Ammon's horn (tissue), 1 donor: ENCODE data around the gene GRK5.
"Not testable (repeated sequence)": the region's sequence is repeated elsewhere in the genome, so short reads cannot be mapped to it uniquely, and the experiment has no call there.

Experiments
- DNase-seq: peaks from one replicate; pipeline ENCODE4 v3.0.0-alpha.2; 2016; ENCODE audit warnings: low spot score

Gene GRK5

DNA sequence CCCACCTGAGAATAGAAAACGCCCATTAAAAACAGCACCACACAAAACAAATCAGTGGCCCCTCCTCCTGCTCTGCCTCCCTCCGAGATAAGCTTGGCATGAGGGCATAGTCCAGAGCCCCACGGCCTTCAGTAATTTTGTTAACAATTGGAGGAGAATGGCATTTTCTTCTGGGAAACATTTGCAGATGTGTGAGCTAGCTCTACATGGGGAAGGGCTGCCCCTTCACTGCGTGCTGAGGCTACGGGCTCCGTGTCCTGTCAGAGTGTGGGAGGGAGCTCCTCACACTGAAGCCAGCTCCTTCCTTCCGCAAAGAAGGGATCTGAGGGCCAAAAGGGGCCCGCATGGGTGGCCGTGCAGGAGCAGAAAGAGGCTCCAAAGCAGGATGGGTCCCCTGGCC, 15.2 kb downstream of the GRK5 start:
- DNase-seq: no peak

DNA sequence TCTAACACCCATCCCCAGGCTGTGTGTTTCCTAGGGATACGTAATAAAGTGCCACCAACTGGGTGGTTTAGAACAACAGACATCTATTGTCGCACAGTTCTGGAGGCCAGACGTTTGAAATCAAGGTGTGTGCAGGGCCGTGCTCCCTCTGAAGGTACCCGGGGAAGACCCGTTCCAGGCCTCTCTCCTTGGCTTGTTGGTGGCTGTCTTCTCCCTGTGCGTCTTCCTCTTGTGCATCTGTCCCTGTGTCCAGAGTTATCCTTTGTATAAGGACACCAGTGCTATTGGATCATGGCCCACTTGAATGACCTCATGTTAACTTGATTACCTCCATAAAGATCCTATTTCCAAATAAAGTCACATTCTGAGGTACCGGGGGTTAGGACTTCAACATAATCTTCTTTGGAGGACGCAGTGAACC, 15.6 kb downstream of the GRK5 start:
- DNase-seq: no peak

DNA sequence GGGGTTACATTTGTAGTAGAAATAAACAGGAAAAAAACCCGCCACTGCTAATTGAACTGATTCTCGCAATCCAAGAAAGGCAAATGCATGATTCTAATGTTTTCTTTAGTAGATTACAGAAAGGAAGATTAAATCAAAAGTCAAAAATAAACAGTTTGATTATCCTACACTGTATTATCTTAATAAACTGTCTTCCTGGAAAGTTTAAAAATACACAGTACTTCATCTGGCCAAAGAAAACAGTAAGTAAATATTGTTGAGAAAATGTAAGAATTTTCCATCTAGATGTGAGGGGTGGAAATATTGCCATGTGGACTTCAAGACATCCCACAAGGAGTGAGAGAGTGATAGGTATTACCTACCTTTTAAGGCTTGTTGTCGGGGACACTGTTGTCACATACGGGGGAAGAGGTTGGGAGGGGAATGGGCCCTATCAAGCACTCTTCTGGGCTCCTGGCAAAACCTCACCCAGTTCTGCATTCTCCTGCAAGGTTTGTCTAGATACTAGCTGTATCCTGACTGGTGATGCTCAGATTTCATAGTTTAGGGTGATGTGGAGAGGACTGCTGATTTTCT, 17.8 kb downstream of the GRK5 start:
- DNase-seq: no peak

DNA sequence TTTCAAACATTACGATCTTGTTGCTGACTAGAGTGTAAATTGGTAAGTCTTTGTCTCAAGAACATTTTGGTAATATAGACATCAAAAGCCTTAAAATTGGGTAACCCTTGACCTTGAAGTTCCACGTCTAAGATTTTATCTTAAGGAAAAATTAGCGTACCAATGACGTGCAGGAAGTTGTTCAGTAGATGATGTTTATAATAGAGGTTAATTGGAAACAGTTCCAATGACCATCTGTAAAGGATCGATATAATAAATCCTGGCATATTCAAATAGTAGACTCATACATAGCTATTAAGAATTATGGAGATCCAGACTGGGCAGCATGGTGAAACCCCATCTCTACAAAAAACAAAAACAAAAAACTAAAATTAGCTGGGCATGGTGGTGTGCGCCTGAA, 20.5 kb downstream of the GRK5 start:
- no peak for DNase-seq

DNA sequence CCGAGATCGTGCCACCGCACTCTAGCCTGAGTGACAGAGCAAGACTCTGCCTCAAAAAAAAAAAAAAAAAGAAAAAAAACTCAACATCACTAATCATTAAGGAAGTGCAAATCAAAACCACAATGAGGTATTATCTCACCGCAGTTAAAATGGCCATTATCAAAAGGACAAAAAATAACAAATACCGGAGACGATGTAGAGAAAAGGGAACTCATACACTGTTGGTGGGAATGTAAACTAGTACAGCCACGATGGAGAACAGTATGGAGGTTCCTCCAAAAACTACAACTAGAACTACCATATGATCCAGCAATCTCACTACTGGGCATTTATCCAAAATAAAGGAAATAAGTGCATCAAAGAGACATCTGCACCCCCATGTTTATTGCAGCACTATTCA, 24.3 kb downstream of the GRK5 start:
- no peak for DNase-seq

DNA sequence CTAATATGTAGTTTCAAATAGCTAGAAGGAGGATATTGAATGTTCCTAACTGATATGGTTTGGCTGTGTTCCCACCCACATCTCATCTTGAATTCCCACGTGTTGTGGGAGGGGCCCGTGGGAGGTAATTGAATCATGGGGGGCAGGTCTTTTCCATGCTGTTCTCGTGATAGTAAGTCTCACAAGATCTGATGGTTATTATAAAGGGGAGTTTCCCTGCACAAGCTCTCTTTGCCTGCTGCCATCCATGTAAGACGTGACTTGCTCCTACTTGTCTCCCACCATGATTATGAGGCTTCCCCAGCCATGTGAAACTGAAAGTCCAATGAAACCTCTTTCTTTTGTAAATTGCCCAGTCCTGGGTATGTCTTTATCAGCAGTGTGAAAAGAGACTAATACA, 25.1 kb downstream of the GRK5 start:
- not testable (repeated sequence) for DNase-seq

DNA sequence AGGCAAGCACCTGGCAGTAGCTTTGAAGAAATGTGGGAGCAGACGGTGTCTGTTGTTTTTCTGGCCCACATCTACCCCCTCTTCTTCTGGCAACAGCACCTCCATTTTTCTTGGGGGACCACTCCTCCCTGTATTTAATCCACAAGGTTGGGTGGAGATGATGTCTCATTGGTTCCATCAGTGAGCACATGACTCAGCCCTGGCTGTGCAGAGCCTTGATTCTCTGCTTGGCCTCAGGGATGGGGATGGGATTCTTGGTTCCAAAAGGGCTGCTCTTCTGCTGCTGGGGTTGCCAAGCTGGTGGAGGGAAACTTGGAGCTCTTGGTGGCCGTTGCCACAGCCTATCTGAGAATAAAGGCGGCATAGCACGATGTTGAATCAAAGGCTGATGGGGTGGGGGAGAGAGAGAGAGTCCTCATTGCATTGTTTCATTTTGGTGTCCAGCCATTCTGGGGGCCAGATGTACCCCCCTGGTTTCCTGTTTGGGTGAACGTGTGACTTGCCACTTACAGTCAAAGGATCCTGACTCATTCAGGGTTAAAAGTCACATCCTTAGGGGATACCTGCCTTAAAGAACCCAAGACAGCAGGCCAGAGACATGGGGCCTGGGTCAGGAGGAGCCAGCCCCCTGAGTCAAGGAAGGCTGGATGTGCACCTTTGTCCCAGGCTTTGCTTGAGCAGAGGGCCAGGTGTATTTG, 25.9 kb downstream of the GRK5 start:
- DNase-seq: no peak

DNA sequence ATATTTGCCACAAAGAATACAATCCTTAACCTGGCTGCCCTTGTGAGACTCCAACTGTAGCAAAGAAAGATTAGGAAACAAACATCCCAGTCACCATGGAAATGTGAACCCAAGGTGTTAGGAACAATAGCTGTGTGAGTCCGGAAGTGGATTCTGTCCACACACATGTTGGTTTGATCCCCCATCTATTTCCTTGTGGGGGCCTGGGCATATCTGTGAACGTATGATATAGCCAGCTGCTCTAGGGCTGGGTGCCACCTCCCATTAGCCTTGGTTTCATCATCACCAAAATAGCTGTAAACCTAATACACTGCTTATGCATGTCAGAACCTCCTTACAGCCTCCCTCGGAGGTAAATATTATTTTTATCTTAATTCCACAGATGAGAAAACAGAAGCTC, 26.4 kb downstream of the GRK5 start:
- DNase-seq: no peak

DNA sequence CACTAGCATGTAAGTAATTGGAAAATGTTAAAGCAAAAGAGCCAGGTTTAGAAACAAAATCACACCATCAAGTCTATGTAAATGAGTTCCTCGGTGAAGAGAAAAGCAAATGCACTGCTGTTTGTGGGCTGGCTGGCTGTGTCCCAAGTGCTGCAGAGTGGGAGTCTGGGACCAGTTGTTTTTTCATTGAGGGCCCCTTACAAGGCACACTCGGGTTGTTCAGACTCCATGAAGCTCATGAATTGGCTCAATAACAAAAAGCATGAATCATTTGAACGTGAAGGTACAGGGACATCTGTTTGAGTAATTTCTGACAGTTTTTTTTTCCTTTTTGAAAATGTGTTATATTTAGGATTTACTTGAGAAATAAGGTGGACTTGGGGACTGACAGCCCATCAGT, 28.0 kb downstream of the GRK5 start:
- DNase-seq: peak; percentile 63

DNA sequence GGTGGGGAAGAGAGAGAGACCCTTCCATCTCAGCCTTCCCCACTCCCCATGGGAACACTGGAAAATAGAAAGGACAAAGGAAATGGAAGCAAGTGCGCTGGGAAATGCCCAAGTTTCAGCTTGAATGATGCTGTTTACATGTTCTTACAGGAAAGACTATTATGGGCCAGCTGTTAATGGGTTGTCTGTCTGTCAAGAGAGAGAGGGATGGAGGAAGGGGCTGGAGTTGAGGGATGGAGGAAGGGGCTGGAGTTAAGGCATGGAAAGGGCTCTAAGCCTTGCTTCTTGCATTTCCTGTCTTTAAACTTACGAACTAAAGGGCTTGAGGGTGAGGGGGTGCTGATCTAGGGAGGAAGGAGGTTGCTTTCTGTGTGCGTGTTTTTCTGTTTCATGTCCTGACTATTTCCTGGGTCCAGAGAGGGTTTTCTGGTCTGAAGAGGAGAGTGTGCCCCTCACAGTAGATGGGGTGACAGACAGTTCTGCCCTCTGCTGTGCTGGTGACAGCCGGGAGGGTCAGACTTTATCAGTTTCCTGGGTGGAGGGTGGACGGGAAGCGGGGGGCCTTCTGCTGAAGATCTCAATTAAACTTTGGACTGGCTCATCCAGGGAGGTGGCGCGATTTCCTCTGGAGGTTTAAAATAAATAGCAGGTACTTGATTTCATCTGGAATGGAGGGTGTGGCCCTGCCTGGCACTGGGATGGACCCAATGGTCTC, 30.5 kb downstream of the GRK5 start:
- no peak for DNase-seq

DNA sequence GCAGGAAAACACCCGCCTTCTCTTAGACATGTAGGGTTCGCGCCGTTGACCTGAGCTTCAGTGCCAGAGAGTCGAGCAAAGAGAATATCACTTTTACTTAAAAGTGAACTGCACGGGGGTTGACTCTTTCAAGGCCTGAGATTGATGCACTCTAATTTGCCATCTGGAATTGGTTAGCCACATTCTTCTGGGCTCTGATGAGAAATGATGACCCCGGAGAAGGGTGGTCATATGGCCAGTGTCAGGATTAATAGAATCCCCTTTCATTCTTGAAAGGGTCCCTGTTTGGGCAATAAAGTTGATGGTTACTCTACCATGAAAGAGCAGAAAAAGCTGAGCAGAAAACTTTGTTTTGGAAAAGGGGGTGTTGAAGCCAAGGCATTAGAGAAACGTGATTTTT, 31.2 kb downstream of the GRK5 start:
- DNase-seq: no peak

DNA sequence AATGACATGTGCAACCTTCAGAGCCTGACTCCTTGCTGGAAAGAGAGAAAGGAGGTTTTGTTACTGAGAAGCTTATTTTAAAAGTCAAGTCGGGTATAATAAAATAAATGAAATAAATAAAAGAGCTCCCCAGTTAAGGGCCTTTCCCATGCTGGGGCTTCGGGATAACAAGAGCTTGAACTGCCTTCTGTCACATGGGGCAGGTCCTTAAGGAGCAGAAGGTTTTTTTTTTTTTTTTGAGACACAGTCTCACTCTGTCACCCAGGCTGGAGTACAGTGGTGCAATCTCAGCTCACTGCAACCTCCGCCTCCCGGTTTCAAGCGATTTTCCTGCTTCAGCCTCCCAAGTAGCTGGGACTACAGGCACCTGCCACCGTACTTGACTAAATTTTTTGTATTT, 31.6 kb downstream of the GRK5 start:
- DNase-seq: not testable (repeated sequence)

DNA sequence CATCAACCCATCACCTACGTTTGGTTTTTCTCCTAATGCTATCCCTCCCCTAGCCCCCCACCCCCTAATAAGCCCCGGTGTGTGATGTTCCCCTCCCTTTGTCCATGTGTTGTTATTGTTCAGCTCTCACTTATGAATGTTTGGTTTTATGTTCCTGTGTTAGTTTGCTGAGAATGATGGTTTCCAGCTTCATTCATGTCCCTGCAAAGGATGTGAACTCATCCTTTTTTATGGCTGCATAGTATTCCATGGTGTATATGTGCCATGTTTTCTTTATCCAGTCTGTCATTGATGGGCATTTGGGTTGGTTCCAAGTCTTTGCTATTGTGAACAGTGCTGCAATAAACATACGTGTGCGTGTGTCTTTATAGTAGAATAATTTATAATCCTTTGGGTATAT, 32.3 kb downstream of the GRK5 start:
- DNase-seq: not testable (repeated sequence)

DNA sequence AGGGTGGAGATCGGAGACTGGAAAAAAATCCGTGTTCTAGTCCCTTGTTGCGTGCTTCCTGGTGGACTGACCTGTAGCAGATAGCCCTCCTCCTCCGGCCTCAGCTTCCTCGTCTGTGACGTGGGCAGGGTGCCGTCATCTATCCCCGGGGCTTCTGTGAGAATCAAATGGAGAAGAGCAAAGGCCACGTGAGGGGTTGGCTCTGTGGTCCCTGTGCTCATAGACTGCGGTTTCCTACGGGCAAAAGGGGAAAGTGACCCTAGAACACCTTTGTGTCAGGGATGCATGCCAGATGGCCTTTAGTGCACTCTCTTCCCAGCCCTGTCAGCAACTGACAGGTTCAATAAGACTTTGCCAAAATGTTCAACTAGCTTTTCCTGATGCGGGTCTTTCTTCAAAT, 33.7 kb downstream of the GRK5 start:
- no peak for DNase-seq

DNA sequence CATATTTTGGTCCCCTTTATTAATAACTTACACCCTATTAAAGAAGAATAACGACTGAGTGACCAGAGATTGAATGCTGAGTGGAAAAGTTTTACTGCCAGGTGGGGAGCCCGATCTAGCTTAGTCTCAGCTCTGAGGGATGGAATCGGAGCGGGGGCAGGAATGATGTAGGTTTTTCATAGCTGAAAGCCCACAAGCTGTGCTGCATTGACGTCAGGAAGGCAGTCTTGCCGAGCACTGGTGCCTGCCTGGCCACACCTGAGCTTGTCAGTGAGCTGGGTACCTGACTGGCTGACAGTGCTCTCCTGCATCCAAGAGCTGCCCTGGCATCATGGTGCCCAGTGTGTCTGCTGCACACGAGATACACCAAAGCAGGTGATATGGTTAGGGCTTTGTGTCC, 34.8 kb downstream of the GRK5 start:
- DNase-seq: no peak

DNA sequence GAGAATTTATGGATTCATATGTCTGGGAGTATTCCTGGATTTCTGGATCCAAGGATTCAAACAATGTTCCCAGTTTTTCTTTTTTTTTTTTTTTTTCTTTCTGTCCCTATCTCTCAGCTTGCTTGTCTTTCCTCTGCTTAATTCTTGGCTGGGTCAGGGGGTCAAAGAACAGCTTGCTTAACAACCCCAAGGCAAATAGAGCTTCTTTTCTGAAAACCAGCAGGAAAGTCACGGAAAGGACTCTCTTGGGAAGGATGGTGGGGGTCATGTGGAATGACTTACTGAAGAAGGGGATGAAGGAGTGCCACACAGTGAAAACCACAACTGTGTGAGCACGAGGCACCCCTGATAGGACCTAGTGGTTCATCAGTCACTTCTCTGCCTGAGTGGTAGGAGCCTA, 36.1 kb downstream of the GRK5 start:
- DNase-seq: no peak

DNA sequence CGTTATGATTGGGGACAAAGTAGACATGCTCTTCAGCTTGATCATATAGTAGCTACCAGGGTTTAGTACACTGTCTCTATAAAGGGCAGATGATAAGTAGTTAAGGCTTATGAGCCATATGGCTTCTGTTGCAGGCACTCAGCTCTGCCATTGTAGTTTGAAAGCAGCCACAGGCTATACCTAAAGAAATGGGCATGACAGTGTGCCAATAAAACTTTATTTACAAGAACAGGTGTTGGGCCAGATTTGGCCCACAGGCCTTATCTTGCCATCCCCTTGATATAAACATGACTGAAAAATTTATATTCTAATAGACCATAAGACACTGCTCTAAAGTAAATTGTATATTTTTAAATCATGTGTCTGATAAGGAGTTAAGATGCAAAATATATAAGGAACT, 36.6 kb downstream of the GRK5 start:
- DNase-seq: no peak

DNA sequence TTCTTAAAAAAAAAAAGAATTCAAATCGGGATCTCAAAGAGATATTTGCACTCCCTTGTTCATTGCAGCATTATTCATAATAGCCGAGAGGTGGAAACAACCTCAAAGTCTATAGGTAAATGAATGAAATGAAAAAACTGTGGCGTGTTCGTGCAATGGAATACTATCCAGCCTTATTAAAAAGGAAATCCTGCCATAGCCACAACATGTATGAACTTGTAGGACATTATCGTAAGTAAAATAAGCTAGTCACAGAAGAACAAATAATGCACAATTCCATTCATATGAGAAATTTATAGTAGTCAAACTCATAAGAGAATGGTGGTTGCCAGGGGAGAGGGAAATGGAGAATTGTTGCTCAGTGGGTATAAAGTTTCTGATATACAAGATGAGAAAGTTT, 37.9 kb downstream of the GRK5 start:
- no peak for DNase-seq

DNA sequence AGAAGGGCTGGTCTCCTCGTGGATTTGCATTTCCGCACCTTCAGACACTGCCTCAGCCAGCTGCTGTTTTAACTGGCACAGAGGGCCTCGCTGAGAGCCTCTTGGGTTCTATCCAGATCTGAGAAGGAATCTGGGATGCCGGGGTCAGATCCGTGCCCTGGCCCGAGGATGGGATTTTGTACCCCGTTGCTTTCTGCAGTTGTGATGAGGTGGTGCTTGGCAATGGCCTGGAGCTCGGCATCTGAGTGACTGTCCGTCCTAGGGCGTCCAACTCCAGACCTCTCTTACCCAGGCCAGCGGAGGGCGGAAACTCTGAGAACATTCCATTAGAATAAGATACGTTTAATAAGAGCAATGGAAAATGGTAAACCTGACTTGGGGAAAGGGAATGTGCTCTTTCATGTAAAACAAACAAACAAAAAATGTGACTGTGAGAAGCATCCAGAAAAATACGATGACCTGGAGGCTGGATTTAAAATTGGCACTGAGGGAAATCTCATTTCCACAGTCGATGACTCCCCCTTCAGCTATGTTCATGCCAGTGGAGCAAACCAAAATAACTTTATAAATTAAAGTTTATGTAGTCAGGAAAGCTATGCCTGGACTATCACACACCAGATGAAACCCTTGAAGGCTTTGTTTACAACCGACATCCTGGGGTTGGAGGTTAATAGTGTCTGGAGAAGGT, 39.6 kb downstream of the GRK5 start:
- no peak for DNase-seq

DNA sequence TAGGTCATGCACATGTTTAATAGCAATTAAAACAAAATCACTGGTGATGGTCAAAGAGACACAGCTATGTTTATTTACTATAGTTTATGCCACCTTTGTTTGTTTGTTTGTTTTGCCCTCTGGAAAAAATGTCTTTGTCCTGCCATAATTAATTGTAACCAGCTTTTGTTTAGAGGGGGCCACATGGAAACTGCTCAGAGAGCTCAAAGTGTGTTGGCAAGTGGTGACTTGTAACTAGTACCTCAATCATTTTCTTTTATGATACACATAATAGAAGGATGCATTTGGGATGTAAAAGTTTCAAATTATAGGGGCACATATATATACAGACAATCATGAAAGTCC, 40.2 kb downstream of the GRK5 start:
- DNase-seq: no peak

DNA sequence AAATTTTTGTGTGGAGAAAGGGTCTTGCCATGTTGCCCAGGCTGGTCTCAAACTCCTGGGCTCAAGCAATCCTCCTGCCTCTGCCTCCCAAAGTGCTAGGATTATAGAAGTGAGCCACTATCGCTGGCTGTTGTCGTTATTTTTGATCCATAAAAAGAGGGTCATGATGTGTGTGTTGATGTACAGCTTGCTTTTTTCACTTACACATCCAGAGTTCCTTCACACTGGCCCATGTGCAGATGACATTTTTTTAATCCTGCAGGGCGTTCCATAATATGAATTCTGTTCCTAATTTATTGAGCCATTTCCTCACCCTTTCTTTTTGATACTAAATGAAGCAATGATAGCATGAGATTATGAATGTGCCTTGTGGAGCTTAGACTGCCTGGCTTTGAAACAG, 40.8 kb downstream of the GRK5 start:
- no peak for DNase-seq

DNA sequence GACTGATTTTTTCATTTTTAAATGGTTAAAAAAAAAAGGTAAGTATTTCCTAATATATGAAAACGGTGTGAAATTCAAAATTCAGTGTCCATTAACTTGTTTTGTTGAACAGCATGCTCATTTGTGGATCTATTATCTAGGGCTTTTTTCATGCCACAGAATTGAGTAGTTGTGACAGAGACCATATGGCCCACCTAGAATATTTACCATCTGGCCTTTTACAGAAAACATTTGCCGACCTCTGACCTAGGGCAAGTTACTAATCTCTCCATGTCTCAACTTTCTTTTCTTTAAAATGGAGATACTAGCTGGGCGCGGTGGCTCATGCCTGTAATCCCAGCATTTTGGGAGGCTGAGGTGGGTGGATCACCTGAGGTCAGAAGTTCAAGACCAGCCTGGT, 41.3 kb downstream of the GRK5 start:
- DNase-seq: no peak

DNA sequence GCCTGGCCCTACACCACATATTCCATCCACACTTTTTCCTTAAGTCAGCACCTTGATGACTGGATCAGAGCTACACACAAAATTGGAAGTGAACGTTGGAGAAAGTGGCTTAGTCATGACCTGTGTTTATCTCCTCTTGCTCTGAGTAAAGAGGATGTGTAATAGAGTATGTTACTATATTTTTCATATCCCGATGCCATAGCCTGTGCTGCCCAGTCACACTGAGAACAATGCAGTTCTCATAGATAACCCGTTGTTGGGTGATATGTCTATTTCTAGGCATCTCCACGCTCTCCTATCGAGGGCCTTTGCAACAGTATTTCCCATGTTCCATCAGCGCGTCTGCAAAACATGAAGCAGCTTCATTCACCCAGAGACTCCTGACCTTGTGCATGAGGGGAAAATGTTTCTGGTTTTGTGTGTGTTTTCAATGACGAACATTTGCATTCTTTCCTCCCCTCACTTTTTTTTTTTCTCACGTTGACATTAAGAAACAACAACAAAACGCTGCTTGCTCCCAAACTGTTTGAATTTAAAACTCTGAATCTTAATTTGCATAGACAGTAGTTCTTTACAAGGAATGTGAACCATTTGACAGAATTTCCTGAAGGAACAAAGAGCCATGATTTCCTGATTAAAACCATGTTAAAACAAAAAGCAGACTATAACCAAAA, 43.4 kb downstream of the GRK5 start:
- DNase-seq: no peak
